NCI-H146 treated with DMSO at 0.1 percent for 48 hours (cell line): ENCODE measurements around the gene MARCKSL1.

ENCODE experiments used
- DNase-seq: peaks from one replicate; lab custom pipeline; 2025; ENCODE audit not compliant: unreplicated experiment; lab: John Stamatoyannopoulos, UW

Gene MARCKSL1

GRCh38 chr1:32353431-32353830 is 17.4 kb upstream of the MARCKSL1 start:
- DNase-seq = no peak

GRCh38 chr1:32352831-32353383 is 16.9 kb upstream of the MARCKSL1 start:
- DNase-seq = no peak

GRCh38 chr1:32352239-32352745 is 16.3 kb upstream of the MARCKSL1 start:
- no peak for DNase-seq

GRCh38 chr1:32351399-32352238 is 15.6 kb upstream of the MARCKSL1 start:
- DNase-seq = peak; percentile 74

GRCh38 chr1:32350785-32351398 is 14.9 kb upstream of the MARCKSL1 start:
- no peak for DNase-seq

- no peak for DNase-seq
Observed at GRCh38 chr1:32349211-32349708, 13.2 kb upstream of the MARCKSL1 start.

- no peak for DNase-seq
Observed at GRCh38 chr1:32346532-32347157, 10.6 kb upstream of the MARCKSL1 start.

GRCh38 chr1:32345289-32345827 is 9.3 kb upstream of the MARCKSL1 start:
- DNase-seq = no peak

GRCh38 chr1:32342704-32343103 is 6.7 kb upstream of the MARCKSL1 start:
- no peak for DNase-seq

- no peak for DNase-seq
Observed at GRCh38 chr1:32341971-32342370, 5.9 kb upstream of the MARCKSL1 start.

GRCh38 chr1:32341186-32341757 is 5.2 kb upstream of the MARCKSL1 start:
- no peak for DNase-seq

GRCh38 chr1:32339363-32339978 is 3.4 kb upstream of the MARCKSL1 start:
- no peak for DNase-seq

- no peak for DNase-seq
Observed at GRCh38 chr1:32338637-32339145, 2.7 kb upstream of the MARCKSL1 start.

- DNase-seq = no peak
Observed at GRCh38 chr1:32337855-32338636, 2.0 kb upstream of the MARCKSL1 start.

- no peak for DNase-seq
Observed at GRCh38 chr1:32336963-32337675, 1.1 kb upstream of the MARCKSL1 start.

- DNase-seq = no peak
Observed at GRCh38 chr1:32336591-32336932, 529 bp upstream of the MARCKSL1 start.

GRCh38 chr1:32335535-32335789 is 571 bp downstream of the MARCKSL1 start:
- no peak for DNase-seq

- no peak for DNase-seq
Observed at GRCh38 chr1:32334864-32335534, 1.0 kb downstream of the MARCKSL1 start.
